GM18499 (cell line): ENCODE results near the gene L3MBTL3.
A peak's percentile ranks its signal among the peaks of the same experiment; 100 is the strongest.
"Not testable (repeated sequence)": the region's sequence is repeated elsewhere in the genome, so short reads cannot be mapped to it uniquely, and the experiment has no call there.

ENCODE experiments used
- ATAC-seq: cut with Tn5 transposase; IDR thresholded peaks from one replicate; pipeline ENCODE4 v1.9.1; 2021; ENCODE audit warnings: moderate number of reproducible peaks; ENCODE audit not compliant: insufficient read depth, unreplicated experiment

Gene L3MBTL3

DNA sequence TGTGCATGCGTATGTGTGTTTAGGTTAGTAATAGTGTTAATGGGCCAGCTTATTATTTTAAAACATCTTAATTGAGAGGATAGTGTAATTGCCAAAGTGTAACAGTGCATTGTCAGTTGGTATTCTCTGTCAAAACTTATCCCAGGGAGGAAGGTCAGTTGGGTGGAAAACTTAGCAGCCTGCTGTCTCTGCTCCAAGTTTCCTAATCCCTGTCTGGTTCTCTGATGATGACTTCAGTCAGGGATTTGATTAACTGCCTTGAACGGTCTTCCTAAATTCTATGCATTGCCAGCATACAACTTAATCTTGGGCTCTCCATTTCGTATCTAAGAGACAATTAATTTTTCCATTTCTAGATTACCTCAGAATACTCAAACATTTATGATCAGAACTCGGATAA is 51.1 kb downstream of the L3MBTL3 start:
- no peak for ATAC-seq

DNA sequence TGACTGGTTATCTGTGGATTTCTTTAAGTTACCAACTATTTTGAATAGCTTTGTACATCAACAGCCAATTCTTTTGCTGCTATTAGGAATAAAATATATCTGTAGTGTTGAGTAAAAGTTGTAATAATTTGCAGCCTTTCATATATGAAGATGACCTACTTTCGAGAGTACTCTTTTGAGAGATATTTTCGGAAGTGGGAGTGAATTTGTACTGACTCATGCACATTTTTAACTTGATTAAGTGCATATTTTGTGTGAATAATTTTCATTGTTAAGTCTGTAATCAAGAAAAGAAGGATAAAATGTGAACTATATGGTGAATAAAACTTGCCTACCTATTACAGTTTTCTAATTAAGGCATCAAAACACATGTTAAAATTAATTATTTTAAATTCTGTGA is 51.9 kb downstream of the L3MBTL3 start:
- no peak for ATAC-seq

DNA sequence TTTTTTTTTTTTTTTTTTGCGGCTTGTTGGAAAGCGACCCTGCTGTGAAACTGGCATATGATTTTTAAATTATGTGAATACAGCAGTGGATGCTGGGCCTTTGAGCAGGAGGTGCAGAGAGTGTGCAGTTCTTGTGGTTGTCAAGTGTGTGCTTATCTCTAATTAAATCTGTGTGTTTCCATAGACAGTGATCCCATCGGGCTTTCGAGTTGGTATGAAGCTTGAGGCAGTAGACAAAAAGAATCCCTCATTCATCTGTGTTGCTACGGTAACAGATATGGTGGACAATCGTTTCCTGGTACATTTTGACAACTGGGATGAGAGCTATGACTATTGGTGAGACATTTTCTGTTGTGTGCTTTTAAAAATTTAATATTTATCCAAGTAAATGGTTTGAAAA is 52.4 kb downstream of the L3MBTL3 start:
- no peak for ATAC-seq

DNA sequence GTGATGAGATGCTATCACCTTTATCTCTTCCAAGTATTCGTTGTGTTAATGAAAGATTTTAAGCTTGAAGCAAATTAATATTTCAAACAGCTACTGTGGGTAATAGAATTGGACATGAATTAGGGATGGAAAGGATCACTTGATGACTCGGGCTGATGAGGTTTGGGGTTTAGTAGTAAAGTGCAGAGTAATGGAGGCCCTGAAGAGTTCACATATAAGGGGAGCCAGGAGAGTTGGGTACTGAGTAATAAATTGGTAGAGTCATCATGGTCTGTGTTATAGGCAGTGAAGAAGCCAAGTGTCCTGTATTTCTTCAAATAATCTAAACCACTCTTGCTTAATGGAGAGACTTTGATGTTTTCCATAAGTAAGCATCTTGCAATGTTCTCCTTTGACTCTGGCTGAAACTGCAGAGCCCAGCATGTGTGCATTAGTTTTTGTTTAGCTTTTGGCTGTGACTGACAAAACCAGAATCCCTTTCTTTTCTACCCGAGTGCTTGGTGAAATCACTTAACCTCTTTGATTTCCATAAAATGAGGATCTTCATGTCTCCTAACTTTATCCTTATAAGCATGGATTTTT is 57.6 kb downstream of the L3MBTL3 start:
- ATAC-seq = no peak

DNA sequence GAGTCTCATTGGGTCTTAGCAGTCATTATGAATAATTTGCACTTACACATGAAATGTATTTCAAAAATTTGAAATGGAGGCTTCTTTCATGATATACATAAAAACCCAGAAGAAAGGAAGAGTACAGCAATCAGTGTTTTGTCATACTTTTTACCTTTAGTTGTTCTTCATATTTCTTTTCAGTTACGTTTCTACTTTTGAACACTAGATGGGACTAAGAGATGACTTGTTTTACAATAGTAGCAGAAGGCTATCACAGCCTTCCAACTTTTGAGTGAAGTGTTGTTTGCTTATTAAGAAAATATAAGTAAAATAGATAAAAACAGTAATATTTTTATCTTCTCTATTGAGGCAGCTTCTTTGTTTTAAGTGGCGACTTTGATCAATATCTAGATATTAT is 58.1 kb downstream of the L3MBTL3 start:
- no peak for ATAC-seq

DNA sequence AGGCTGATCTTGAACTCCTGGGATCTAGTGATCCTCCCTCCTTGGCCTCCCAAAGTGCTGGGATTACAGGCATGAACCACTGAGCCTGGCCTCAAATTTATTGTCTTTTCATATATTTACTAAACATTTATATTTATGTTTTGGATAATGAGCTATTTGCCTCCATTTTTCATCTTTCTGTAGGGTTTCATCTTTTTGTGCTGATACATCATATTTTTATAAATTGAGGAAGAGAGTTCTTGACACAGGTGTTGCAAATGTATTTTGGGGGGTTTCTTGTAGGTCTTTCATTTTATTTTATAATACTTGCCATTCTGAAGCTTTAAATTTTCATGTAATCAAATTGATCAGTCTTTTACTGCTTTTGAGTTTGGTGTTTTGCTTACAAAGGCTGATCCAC is 72.4 kb downstream of the L3MBTL3 start:
- ATAC-seq = no peak

DNA sequence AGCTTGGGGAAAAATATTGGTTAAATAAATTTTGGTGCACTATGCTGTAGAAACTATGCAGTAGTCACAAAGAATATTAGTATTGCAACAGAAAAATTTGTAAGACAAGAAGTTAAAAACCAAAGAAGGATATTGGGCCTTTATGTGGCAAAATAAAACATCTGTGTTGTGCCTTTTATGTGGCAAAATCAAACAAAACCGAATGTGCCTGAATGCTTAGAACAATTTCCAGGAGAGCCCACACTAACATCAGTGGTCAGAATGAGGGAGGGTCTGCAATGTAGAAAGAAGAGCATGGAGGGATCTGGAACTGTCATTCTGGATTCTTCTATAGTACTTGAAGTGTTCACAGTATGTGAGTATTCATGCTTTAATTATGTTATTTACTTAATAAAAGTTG is 75.2 kb downstream of the L3MBTL3 start:
- no peak for ATAC-seq

DNA sequence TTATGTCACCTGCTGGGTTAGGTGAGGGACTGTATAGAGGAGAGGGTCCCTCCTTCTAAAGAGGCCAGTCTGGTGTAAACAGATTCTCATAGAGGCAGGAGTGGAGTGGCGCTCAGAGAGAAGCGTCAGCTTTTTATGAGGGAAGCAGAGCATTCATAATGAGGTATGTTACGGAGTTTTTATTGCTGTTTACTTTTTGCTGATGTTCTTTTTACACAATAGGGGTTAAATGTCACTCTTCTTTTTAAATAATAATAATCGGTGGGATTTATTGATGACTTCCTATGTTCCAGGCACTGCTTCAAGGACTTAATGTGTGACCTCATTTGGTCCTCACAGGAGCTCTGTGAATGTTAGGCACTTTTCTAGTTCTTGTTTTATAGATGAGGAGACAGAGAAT is 79.9 kb downstream of the L3MBTL3 start:
- ATAC-seq = no peak

DNA sequence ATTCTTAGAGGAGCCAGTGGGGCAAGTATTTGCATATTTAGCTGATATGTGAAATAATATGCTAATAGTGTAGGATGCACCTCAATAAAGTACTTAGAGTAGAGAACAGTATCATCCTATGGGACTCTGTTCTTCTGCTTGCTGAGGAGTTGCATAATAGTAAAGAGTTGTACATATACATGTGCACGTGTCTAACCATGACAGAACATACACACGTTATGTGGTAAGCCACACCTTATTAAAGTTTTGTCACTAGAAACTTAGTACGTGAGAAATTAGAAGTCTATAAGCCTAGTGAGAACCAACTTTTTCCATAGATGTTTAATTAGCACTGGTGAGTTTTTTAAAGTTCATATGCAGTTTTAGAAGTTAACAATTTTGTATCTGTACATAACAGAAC is 80.7 kb downstream of the L3MBTL3 start:
- no peak for ATAC-seq

DNA sequence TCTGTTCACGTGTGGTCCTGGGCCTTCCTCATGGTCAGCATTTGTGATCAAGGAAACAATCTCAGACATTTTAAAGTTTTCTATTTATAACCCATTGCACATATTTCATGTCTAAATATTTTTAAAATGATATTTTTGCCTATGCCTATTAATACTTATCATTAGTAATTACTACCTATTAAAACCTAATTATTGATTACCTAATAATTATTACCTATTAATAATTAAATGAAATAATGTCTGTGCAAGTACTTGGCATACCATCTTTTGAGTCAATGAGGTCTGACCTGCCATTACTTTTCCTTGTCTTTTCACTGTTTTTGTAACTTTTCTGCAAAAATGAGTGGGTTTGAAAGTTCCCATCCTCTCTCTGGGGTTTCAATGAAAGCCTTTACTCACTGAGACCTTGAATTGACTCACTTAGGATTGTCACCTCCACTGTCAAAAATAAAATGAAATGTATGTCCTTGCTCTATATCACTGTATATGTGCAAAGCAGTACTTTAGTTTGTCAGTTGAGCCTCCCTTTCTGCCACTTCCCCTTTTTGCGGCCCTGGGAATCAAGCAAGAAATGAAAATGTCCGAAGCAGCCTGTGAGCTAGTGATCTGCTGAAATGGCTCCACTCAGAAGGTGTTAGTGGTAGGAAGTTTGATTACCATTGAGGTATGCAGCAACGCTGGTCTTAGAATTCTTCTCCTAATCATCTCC is 87.8 kb downstream of the L3MBTL3 start:
- ATAC-seq = peak; percentile 87

DNA sequence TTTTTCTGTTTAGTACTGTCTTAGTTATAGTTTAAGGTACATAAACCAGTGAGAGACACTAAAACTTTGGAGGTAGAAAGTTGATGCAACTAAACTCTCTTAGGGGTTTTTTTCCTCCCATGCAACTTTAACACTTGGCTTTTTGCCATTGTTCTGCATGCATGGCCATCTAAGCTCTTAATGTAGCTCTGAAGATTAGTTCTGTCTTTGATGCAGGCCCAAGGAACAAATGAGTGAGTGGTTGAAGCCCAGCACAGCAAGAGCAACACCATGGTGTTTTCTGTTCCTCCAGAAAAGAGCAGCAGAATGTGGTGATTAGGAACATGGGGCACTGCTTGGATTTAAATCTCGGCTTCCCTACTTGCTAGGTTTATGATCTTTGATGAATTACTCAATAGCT is 89.3 kb downstream of the L3MBTL3 start:
- no peak for ATAC-seq

DNA sequence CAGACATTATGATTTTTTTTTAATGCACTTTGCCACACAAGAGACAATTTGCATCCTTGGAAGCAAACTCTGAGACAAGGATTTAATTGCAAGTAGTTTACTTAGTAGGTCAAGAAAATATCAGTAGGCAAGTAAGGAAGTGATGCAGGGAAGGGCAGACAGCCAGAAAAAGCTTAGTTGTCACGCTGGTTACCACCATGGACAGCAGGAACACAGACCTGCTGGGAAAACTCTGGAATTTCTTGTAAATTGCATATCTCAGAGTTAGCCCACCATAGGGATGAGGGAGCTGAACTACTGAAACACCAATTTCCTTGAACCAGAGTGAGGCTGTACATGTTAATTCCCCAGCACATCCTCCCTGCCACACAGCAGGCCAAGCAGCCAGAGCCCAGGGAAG is 92.7 kb downstream of the L3MBTL3 start:
- no peak for ATAC-seq

DNA sequence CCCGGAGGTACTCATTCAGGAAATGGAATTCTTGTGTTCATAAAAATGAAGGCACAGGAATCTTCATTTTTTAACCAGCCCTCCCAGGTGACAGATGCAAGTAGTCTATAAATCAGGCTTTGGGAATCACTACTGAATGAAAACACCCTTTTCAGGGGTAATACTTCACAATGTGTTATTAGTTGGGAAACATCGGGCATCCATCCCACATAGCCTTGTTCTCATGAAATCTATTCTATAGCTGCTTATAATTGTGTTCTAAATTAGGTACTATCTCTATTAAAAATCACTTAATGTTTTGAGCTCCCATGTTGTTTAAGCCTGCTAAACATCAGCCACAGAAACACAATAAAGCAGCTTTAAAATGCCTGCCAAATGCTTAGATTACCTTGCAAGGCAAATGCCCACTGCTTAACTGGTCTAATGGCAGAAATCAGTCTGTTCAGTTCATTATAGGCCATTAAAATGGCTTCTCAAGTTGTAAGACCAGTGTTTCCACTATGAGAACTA is 94.9 kb downstream of the L3MBTL3 start:
- ATAC-seq = no peak

DNA sequence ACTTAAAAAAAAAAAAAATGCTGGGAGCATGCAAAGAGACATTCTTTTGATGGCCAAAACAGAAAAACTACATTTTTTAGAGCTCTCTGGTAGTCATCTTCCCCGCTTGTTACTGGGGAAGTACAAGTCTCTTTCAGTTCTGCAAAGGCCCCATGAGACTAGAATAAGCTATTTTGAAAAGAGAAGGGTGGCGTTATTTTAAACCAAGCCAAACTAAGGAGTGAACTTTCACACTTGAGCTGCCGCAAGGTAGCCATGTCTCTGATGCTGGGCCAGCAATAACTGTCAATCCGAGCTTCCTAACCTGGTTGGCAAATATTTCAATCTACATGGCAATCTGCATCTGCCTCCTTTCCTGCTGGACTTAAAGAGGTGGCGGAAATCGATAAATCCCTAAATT is 96.7 kb downstream of the L3MBTL3 start:
- peak; percentile 96 for ATAC-seq

DNA sequence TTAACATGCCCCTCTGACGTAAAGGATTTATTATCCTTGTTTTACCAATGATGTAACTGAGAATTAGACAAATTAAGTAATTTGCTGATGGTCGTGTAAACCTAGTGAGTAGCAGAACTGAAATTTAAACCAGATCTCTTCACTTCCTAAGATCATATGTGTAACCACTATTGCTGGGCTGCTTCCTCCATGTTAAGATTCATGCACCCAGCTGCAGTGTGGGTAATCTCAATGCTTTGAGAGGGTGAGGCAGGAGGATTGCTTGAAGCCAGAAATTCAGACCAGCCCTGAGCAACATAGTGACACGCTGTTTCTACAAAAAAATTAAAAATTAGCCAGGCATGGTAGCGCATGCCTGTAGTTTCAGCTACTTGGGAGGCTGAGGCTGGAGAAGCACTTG is 97.9 kb downstream of the L3MBTL3 start:
- ATAC-seq = no peak

DNA sequence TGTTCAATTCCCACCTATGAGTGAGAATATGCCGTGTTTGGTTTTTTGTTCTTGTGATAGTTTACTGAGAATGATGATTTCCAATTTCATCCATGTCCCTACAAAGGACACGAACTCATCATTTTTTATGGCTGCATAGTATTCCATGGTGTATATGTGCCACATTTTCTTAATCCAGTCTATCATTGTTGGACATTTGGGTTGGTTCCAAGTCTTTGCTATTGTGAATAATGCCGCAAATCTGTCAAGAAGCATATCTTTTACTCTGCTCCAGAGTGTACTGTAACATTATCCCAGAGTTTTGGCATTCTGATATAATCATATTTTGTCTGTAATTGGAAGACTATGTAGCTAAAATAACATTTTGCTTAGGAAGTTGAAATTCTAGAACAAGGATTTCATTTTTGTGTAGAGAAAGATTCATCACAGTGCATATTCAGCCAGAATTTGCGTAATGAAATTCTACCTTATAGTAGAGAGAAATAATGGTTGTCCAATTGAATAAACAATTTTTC is 98.9 kb downstream of the L3MBTL3 start:
- ATAC-seq = not testable (repeated sequence)

DNA sequence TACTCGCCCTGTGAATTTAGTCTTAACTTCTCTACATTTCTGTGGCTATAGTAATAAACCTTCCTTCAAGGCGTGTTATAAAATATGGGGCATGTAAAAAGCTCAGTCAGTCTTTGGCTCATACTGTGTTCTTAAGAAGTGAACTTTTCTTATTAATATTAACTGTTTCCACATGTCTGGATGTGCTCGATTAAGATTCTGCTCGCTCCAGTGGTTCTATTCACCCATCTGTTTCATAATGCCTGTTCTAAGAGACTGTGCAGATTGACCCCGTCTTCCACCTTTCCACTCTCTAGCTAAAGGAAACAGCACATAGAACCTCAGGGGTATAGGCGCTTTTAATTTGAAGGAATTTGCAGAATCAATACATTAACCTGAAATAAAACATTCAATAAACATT is 99.9 kb downstream of the L3MBTL3 start:
- ATAC-seq = no peak

DNA sequence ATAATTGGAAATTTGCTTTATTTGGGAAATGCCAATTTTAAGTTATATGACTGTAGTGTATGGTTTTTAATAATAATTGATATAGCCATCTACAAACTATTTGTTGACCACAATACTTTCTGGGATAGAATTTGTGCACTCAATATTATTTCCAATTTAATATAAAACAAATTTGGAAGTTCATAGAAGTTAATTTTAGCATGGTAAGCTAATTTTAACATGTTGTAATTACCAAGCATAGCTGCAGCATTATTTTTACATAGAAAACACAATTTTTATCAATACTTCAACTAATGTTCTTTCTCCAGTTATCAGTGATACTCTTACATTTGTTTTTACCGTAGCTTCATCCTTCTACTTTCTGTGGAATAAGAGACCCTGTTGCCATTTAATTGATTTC is 100.8 kb downstream of the L3MBTL3 start:
- ATAC-seq = no peak

DNA sequence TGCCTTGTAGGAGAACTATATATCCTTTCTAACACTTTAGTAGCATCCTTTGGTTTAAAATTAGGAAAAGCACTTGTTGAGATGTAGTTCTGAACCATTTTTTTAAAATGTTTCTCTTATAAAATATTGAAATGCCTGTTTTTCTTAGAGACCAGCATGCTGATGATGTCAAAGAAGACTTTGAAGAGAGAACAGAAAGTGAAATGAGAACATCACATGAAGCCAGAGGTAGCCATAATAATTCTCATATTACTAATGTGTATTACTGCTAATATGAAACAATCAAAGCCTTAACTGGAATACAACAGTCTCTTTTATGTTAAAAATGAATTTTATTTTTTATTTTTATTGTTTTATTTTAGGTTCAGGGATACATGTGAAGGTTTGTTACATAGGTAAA is 102.3 kb downstream of the L3MBTL3 start:
- ATAC-seq = no peak

DNA sequence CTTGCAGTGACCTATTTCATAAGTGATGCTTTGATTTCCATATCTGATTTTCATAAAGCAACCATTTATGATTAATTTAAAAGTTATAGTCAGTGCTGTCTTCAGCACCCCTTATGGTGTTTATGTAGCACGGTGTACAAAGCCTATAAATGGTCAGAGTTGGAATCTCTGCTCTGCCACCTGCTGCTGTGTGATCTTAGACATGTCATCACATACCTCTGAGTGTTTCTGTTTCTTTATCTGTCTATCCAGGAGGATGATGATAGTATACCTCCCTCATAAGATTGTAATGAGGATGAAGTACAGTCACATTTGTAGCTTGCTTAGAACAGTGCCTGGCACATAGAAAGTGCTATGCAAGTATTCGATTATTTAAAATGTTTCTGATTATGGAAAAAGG is 103.9 kb downstream of the L3MBTL3 start:
- ATAC-seq = no peak

DNA sequence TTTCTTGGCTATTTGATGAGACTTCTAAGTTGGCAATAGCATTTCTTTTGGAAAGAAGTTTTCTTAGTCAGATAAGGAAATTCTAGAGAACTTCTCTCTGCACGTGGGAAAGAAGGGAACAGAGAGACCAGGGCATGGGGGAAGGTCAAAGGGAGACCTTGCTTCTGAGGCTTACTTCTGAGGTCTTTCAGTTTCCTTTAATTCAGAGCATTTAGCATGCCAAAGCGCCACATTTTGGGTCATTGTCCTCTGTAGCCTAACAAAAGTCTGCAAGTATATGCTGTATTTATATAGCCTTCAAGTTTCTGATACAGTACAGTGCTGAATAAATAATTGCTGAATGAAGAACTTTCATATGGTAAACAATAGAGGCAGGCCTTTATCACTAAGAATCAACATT is 108.8 kb downstream of the L3MBTL3 start:
- no peak for ATAC-seq

DNA sequence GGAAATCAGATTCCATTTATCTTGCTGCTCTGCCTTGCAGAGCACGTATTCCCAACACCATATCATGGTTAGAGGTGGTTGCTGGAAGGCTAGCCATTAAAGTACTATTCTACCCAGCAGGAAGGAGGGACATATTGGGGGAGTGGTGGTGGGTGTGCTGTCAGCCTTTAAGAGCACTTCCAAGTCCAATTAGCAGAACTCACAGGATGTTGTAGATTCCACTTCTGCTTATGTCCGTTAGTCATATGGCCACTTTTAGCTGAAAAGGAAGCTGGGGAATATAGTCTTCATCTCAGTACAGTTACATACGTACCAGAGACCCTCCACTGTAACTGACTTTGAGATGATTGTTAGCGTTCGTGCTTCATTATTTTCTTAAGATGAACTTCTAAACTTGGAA is 109.9 kb downstream of the L3MBTL3 start:
- no peak for ATAC-seq
